ENCODE measurements around the gene ZNF283. TPM values are rescaled to one million over a fixed set of nuclear protein-coding genes. Genes with fewer than 3 reads are reported as not detected.
"Not testable (repeated sequence)": the region's sequence is repeated elsewhere in the genome, so short reads cannot be mapped to it uniquely, and the experiment has no call there.

Gene ZNF283
- polyA plus RNA-seq, 4 donors: 1.3 to 15.1 (median 3.1) TPM

DNA sequence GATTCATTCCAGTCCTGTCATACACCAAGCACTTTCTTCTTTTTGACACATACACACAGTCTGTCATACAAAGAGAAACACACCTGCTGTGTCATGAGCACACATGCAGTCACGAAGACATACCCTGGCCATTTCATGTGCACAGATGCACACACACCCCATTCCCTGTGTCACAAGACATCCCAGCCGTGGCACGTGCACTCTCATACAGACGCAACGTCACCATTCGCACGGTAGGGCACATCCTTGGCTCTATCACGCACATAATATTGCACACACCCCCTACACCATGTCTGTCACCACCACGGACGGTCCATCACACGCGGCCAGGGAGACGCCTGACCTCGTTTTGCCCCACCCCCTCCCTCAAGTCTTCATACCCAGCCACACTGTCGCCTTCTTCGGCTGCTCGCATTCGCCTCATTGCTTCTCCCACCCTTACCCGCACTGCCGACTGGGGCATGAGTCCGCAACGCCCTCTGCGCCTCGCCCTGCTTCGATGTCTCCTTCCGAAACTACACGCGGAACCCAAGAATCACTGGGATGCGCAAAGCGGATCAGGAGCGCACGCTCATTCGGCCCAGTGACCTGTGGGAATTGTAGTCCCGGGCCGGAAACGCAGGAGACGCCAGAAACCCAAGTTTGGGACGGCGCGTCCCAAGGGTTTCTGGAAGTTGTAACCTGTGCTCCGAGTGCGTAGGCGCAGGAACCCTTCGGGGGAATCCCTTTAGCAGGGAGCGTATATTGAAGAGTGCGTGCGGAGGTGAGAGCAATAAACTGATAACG is 6.8 kb upstream of the ZNF283 start:
- FAIRE-seq (no peak), DNase-seq (peak; percentile 21 to 47)
- no peaks in the 10 kb centered on the region for H3K9me3 ChIP-seq (ENCODE audit: control insufficient read depth in 2 of 2, insufficient read depth in 1 of 2, low read depth in 1 of 2, low read length in 1 of 2)
- H3K27ac ChIP-seq (ENCODE audit: low read depth in 1 of 3, low read length in 2 of 3): no peak overlapping the region
- peaks cover 0 to 3% (median 0%) of the 10 kb centered on the region in 3 donors for H3K4me1 ChIP-seq (ENCODE audit: control insufficient read depth in 3 of 3, insufficient read depth in 2 of 3, low read depth in 1 of 3, low read length in 2 of 3)
- H3K27me3 ChIP-seq (ENCODE audit: control insufficient read depth in 3 of 3, insufficient read depth in 3 of 3, low read length in 3 of 3): peaks cover 0 to 18% (median 4%) of the 10 kb centered on the region in 3 donors
- WGBS, 3 donors: 15 to 23% (median 22%) methylated on average over 48 of the region's 48 CpGs
- no peaks in the 10 kb centered on the region for H3K36me3 ChIP-seq (ENCODE audit: control insufficient read depth in 3 of 3, insufficient read depth in 2 of 3, low read depth in 1 of 3, low read length in 3 of 3)
- peak overlapping the region in 2 of 3 donors; percentile 5 to 38 for H3K4me3 ChIP-seq (ENCODE audit: low read depth in 1 of 3, low read length in 3 of 3)

- Histone ChIP-seq H3K9me3 (ENCODE audit: control insufficient read depth in 2 of 2, insufficient read depth in 1 of 2, low read depth in 1 of 2, low read length in 1 of 2) (no peaks in the 10 kb centered on the region), H3K36me3 (ENCODE audit: control insufficient read depth in 3 of 3, insufficient read depth in 2 of 3, low read depth in 1 of 3, low read length in 3 of 3) (no peaks in the 10 kb centered on the region), H3K27me3 (ENCODE audit: control insufficient read depth in 3 of 3, insufficient read depth in 3 of 3, low read length in 3 of 3) (peaks cover 0 to 20% (median 4%) of the 10 kb centered on the region in 3 donors), H3K4me3 (ENCODE audit: low read depth in 1 of 3, low read length in 3 of 3) (peak overlapping the region in 2 of 3 donors; percentile 5 to 38), H3K27ac (ENCODE audit: low read depth in 1 of 3, low read length in 2 of 3) (no peak overlapping the region), H3K4me1 (ENCODE audit: control insufficient read depth in 3 of 3, insufficient read depth in 2 of 3, low read depth in 1 of 3, low read length in 2 of 3) (peaks cover 0 to 3% (median 0%) of the 10 kb centered on the region in 3 donors)
- FAIRE-seq (no peak), DNase-seq (no peak)
- WGBS, 3 donors: 32 to 39% (median 36%) methylated on average over 5 of the region's 5 CpGs
Observed at GRCh38 chr19:43820884-43821215, 6.3 kb upstream of the ZNF283 start.

- H3K27ac ChIP-seq (ENCODE audit: low read depth in 1 of 3, low read length in 2 of 3); FAIRE-seq; H3K4me1 ChIP-seq (ENCODE audit: control insufficient read depth in 3 of 3, insufficient read depth in 2 of 3, low read depth in 1 of 3, low read length in 2 of 3); DNase-seq; H3K36me3 ChIP-seq (ENCODE audit: control insufficient read depth in 3 of 3, insufficient read depth in 2 of 3, low read depth in 1 of 3, low read length in 3 of 3); H3K9me3 ChIP-seq (ENCODE audit: control insufficient read depth in 2 of 2, insufficient read depth in 1 of 2, low read depth in 1 of 2, low read length in 1 of 2); H3K4me3 ChIP-seq (ENCODE audit: low read depth in 1 of 3, low read length in 3 of 3): not testable (repeated sequence)
- 76 to 85% (median 81%) methylated on average over 3 of the region's 3 CpGs for WGBS, 3 donors
- peaks cover 0 to 22% (median 4%) of the 10 kb centered on the region in 3 donors for H3K27me3 ChIP-seq (ENCODE audit: control insufficient read depth in 3 of 3, insufficient read depth in 3 of 3, low read length in 3 of 3)
Observed at GRCh38 chr19:43823856-43824255, 3.3 kb upstream of the ZNF283 start.

GRCh38 chr19:43824572-43824971 is 2.5 kb upstream of the ZNF283 start:
- H3K36me3 ChIP-seq (ENCODE audit: control insufficient read depth in 3 of 3, insufficient read depth in 2 of 3, low read depth in 1 of 3, low read length in 3 of 3); H3K9me3 ChIP-seq (ENCODE audit: control insufficient read depth in 2 of 2, insufficient read depth in 1 of 2, low read depth in 1 of 2, low read length in 1 of 2); H3K27ac ChIP-seq (ENCODE audit: low read depth in 1 of 3, low read length in 2 of 3); FAIRE-seq; H3K4me3 ChIP-seq (ENCODE audit: low read depth in 1 of 3, low read length in 3 of 3); H3K4me1 ChIP-seq (ENCODE audit: control insufficient read depth in 3 of 3, insufficient read depth in 2 of 3, low read depth in 1 of 3, low read length in 2 of 3); DNase-seq: not testable (repeated sequence)
- 53 to 65% (median 58%) methylated on average over 4 of the region's 4 CpGs for WGBS, 3 donors
- peaks cover 0 to 20% (median 4%) of the 10 kb centered on the region in 3 donors for H3K27me3 ChIP-seq (ENCODE audit: control insufficient read depth in 3 of 3, insufficient read depth in 3 of 3, low read length in 3 of 3)

DNA sequence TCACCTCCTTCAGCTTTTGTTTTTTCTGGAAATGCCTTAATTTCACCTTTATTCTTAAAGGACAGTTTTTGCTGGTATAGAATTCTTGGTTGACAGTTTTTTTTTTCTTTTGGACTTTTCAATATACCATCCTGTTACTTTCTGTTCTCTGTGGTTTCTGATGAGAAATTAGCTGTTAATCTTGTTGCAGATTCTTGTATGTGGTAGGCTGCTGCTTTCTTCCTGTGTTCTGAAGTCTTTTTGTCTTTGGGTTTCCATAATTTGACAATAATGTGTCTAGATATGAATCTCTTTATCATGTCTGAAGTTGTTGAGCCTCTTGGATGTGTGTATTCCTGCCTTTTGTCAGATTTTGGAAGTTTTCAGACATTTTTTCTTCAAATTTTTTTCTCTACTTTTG is 12.0 kb downstream of the ZNF283 start:
- Histone ChIP-seq H3K4me3 (ENCODE audit: low read depth in 1 of 3, low read length in 3 of 3) (no peak overlapping the region), H3K36me3 (ENCODE audit: control insufficient read depth in 3 of 3, insufficient read depth in 2 of 3, low read depth in 1 of 3, low read length in 3 of 3) (peaks cover 38 to 58% (median 42%) of the 10 kb centered on the region in 3 donors), H3K27me3 (ENCODE audit: control insufficient read depth in 3 of 3, insufficient read depth in 3 of 3, low read length in 3 of 3) (peaks cover 0 to 2% (median 0%) of the 10 kb centered on the region in 3 donors), H3K4me1 (ENCODE audit: control insufficient read depth in 3 of 3, insufficient read depth in 2 of 3, low read depth in 1 of 3, low read length in 2 of 3) (no peaks in the 10 kb centered on the region), H3K27ac (ENCODE audit: low read depth in 1 of 3, low read length in 2 of 3) (no peak overlapping the region), H3K9me3 (ENCODE audit: control insufficient read depth in 2 of 2, insufficient read depth in 1 of 2, low read depth in 1 of 2, low read length in 1 of 2) (peaks cover 0 to 54% of the 10 kb centered on the region in 2 donors)
- FAIRE-seq (no peak), DNase-seq (peak in 1 of 2 donors; percentile 37)

- Histone ChIP-seq H3K27ac (ENCODE audit: low read depth in 1 of 3, low read length in 2 of 3) (no peak overlapping the region), H3K36me3 (ENCODE audit: control insufficient read depth in 3 of 3, insufficient read depth in 2 of 3, low read depth in 1 of 3, low read length in 3 of 3) (peaks cover 24 to 52% (median 31%) of the 10 kb centered on the region in 3 donors), H3K4me3 (ENCODE audit: low read depth in 1 of 3, low read length in 3 of 3) (no peak overlapping the region), H3K9me3 (ENCODE audit: control insufficient read depth in 2 of 2, insufficient read depth in 1 of 2, low read depth in 1 of 2, low read length in 1 of 2) (peaks cover 1 to 47% of the 10 kb centered on the region in 2 donors), H3K4me1 (ENCODE audit: control insufficient read depth in 3 of 3, insufficient read depth in 2 of 3, low read depth in 1 of 3, low read length in 2 of 3) (no peaks in the 10 kb centered on the region), H3K27me3 (ENCODE audit: control insufficient read depth in 3 of 3, insufficient read depth in 3 of 3, low read length in 3 of 3) (peaks cover 0 to 2% (median 0%) of the 10 kb centered on the region in 3 donors)
- FAIRE-seq (no peak), DNase-seq (no peak)
- 52 to 86% (median 73%) methylated on average over 2 of the region's 2 CpGs for WGBS, 3 donors
Observed at GRCh38 chr19:43842007-43842406, 14.9 kb downstream of the ZNF283 start.

DNA sequence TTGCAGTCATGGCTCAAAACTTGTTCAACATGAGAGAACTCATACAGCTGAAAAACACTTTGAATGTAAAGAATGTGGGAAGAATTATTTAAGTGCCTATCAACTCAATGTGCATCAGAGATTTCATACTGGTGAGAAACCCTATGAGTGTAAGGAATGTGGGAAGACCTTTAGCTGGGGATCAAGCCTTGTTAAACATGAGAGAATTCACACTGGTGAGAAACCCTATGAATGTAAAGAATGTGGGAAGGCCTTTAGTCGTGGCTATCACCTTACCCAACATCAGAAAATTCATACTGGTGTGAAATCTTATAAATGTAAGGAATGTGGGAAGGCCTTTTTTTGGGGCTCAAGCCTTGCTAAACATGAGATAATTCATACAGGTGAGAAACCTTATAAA is 20.1 kb downstream of the ZNF283 start:
- DNase-seq (no peak), FAIRE-seq (no peak)
- peaks cover 8 to 24% (median 15%) of the 10 kb centered on the region in 3 donors for H3K36me3 ChIP-seq (ENCODE audit: control insufficient read depth in 3 of 3, insufficient read depth in 2 of 3, low read depth in 1 of 3, low read length in 3 of 3)
- no peaks in the 10 kb centered on the region for H3K27me3 ChIP-seq (ENCODE audit: control insufficient read depth in 3 of 3, insufficient read depth in 3 of 3, low read length in 3 of 3)
- WGBS, 3 donors: 83 to 92% (median 88%) methylated on average over 1 of the region's 1 CpG
- no peaks in the 10 kb centered on the region for H3K4me1 ChIP-seq (ENCODE audit: control insufficient read depth in 3 of 3, insufficient read depth in 2 of 3, low read depth in 1 of 3, low read length in 2 of 3)
- peaks cover 1 to 35% of the 10 kb centered on the region in 2 donors for H3K9me3 ChIP-seq (ENCODE audit: control insufficient read depth in 2 of 2, insufficient read depth in 1 of 2, low read depth in 1 of 2, low read length in 1 of 2)
- no peak overlapping the region for H3K4me3 ChIP-seq (ENCODE audit: low read depth in 1 of 3, low read length in 3 of 3)
- H3K27ac ChIP-seq (ENCODE audit: low read depth in 1 of 3, low read length in 2 of 3): no peak overlapping the region

GRCh38 chr19:43847884-43848283 is 20.8 kb downstream of the ZNF283 start:
- H3K36me3 ChIP-seq (ENCODE audit: control insufficient read depth in 3 of 3, insufficient read depth in 2 of 3, low read depth in 1 of 3, low read length in 3 of 3): peaks cover 7 to 18% (median 10%) of the 10 kb centered on the region in 3 donors
- H3K4me1 ChIP-seq (ENCODE audit: control insufficient read depth in 3 of 3, insufficient read depth in 2 of 3, low read depth in 1 of 3, low read length in 2 of 3): no peaks in the 10 kb centered on the region
- H3K4me3 ChIP-seq (ENCODE audit: low read depth in 1 of 3, low read length in 3 of 3): no peak overlapping the region
- no peak for DNase-seq
- H3K9me3 ChIP-seq (ENCODE audit: control insufficient read depth in 2 of 2, insufficient read depth in 1 of 2, low read depth in 1 of 2, low read length in 1 of 2): peaks cover 1 to 36% of the 10 kb centered on the region in 2 donors
- 91 to 94% (median 91%) methylated on average over 4 of the region's 4 CpGs for WGBS, 3 donors
- FAIRE-seq: no peak
- no peak overlapping the region for H3K27ac ChIP-seq (ENCODE audit: low read depth in 1 of 3, low read length in 2 of 3)
- H3K27me3 ChIP-seq (ENCODE audit: control insufficient read depth in 3 of 3, insufficient read depth in 3 of 3, low read length in 3 of 3): no peaks in the 10 kb centered on the region
